GM12873 (cell line): ENCODE results near the gene ST7.

Experiments used
- TF ChIP-seq, protein P1 (sequence below): IDR thresholded peaks from 2 replicates; pipeline ENCODE4 v1.5.1; 2012; ENCODE audit warnings: low read depth, mild to moderate bottlenecking, moderate library complexity, low read length, control low read depth; ENCODE audit not compliant: insufficient read depth; ENCODE audit errors: missing control alignments

ST7 gene

DNA sequence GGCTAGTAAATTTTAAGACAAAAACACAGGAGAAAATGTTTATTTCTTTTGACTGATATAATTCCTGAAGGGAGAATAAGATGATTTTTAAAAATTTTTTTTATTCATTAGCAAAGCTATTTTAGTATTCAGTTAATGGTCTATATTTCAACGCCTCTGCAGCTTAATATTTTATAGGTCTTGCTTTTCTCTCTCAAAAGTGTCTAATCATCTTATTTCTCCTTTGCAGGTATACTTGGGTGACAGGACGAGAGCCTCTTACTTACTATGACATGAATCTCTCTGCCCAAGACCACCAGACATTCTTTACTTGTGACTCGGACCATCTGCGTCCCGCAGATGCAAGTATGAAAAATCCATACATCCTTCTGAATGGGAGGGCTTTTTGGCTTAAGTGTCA is 177.0 kb downstream of the ST7 start:
- TF ChIP-seq, protein P1, sequence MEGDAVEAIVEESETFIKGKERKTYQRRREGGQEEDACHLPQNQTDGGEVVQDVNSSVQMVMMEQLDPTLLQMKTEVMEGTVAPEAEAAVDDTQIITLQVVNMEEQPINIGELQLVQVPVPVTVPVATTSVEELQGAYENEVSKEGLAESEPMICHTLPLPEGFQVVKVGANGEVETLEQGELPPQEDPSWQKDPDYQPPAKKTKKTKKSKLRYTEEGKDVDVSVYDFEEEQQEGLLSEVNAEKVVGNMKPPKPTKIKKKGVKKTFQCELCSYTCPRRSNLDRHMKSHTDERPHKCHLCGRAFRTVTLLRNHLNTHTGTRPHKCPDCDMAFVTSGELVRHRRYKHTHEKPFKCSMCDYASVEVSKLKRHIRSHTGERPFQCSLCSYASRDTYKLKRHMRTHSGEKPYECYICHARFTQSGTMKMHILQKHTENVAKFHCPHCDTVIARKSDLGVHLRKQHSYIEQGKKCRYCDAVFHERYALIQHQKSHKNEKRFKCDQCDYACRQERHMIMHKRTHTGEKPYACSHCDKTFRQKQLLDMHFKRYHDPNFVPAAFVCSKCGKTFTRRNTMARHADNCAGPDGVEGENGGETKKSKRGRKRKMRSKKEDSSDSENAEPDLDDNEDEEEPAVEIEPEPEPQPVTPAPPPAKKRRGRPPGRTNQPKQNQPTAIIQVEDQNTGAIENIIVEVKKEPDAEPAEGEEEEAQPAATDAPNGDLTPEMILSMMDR: no peak

DNA sequence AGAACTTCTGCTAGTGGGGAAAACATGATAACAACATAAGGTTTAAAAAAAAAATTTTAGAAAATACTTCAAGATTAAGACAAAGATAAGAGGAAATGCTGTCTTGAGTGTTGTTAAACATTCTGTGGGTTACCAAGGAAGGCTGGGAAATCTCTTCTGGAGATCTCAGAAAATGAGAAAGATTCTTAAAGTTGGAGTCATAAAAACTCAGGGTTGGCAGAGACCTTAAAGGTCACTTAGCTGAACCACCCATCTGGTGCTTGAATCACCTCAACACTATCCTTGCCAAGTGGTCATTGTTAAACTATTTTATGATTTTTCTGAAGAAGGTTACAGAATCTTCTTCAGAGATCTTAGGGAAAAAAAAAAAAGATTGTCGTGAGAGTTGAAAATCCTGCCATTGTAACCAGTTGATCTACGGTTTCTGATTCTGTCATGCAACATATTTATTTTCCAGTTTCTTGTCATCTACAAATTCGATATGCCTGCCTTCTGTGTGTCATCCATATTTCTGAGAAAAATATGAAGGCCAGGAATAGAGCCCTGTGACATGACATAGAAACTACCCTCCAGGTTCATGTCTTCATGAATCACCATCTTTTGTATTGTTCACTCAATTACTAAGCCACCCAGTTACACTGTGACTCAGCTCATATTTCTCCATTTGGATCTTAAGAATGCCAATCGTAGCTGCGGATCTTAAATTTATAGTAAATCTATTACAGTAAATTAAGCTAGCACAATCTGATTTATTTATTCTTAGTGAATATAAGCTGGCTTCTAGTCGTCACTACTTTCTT is 179.2 kb downstream of the ST7 start:
- TF ChIP-seq, protein P1: no peak

DNA sequence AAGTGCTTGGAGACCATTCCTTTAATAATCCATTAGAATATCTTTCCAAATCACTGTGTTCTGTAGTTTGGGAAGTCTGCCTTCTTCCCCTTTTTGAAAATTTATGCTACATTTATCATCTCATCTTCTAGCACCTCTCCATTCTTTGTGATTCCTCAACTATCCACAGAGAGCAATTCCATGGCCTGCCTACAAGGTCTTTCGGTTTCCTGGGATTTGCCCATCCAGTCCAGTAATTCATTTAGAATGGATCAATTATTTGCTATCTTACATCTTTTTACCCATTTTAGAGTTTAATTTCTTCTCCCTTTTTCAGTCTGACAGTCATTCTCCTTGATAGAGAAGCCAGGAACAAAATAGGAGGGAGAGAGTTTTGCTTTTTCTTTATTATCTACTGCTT is 179.8 kb downstream of the ST7 start:
- TF ChIP-seq, protein P1: no peak

DNA sequence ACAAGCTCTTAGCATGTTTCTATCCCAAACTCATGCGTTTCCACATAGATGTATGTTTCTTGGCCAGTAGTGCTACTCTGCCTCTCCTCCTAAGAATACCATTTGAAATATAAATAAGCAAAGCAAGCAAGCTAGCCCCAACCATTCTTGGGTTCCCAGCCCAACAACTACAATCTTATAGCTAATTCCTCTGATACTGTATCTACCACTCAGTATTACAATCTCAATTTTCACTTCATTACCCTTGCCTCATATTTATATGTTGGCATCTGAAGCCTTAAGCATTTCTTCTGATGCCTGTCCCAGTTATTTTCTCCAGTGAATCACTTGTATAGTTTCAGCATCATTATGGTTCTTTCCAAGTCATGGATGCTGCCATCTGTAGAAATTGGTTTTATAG is 181.1 kb downstream of the ST7 start:
- TF ChIP-seq, protein P1: no peak

DNA sequence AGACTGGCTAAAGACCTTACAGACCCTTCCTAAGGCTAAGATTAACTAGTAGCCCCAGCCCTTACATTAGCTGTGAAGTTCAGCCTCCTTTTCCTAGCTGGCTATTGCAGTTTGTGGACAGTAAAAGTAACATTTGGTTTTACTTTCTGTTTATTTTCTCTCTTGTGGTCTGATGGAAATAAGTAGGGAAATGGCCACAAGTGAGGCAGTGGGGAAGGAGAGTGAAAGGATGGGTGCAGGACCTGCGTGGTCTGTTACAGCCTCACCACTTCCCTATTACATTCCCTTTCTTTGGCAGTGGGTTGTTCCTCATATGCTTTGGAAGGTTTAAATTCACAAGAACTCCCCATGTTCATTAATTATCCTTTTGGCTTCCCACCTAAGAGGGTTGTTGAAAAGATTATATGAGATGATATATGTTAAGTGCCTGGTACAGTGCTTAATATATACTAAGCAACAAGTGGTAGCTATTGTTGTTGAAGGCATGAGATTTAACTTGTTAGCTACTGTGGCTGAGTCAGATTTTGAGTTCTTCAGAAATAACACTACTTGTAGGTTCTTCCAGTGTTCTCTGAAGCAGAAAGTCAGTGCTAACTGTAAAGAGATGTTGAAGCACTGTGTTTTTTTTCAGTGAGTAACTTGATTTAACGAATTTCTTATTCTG is 181.7 kb downstream of the ST7 start:
- TF ChIP-seq, protein P1: no peak

DNA sequence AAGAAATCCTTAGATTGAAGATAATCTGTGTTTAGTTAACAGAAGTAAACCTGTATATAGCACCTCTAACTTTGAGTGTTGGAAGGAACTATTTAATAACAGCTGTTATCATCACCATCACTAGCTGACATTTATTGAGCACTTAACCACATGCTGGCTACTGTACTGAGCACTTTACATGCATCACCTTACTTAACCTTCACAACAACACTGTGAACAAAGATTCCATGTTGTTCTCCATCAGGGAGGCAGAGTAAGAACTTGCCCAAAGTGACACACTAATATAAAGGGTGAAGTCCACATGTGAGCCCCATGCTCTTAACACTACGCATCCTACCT is 182.2 kb downstream of the ST7 start:
- TF ChIP-seq, protein P1: no peak

DNA sequence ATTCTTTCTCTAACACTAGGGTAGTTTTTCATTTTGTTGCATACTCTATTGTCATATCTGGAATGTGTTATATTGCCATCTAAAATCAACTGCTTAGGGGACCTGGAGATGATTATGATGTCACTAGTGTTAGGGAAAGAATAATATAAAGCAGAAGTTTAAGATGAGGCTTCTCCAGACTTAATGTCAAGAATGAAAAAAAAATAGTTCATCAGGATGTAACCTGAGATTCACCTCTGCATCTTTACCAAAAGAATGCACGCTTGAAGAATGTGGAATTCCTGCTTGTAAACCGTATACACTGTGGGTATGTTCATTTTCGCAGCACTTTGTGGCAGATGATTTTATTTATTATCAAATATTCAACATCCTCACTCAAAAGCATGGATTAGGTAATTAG is 184.6 kb downstream of the ST7 start:
- TF ChIP-seq, protein P1: no peak
